Activated T-helper 17 cell treated with anti-CD3 and anti-CD28 coated beads, Interleukin-2, amount 50 U/mL, for 72 hours (primary cell): ENCODE data around the gene MVD. TPM values are rescaled to one million over a fixed set of nuclear protein-coding genes. Genes with fewer than 3 reads are reported as not detected.

ENCODE experiments used
- ATAC-seq: fragments of 150-1000 bp; cut with Tn5 transposase; replicated peaks from 2 replicates; pipeline ENCODE4 v1.10.0; 2021; ENCODE audit warnings: mild to moderate bottlenecking, moderate library complexity
- H3K27ac Mint-ChIP-seq: one replicate; pipeline ENCODE4 v1.8.0; 2022; ENCODE audit warnings: mixed read lengths
- H3K27me3 Mint-ChIP-seq: one replicate; pipeline ENCODE4 v1.8.0; 2022; ENCODE audit warnings: mixed read lengths
- H3K36me3 Mint-ChIP-seq: one replicate; pipeline ENCODE4 v1.8.0; 2022; ENCODE audit warnings: low read depth, mild to moderate bottlenecking, mixed read lengths
- H3K4me1 Mint-ChIP-seq: one replicate; pipeline ENCODE4 v1.8.0; 2022; ENCODE audit warnings: mixed read lengths
- H3K4me3 Mint-ChIP-seq: one replicate; pipeline ENCODE4 v1.8.0; 2022; ENCODE audit warnings: mild to moderate bottlenecking, mixed read lengths
- H3K9me3 Mint-ChIP-seq: one replicate; pipeline ENCODE4 v1.8.0; 2022; ENCODE audit warnings: mixed read lengths
- total RNA-seq, 2 donors: library from RNA; stranded (reverse); gene quantifications; one replicate each; pipeline ENCODE4 v1.2.3, GENCODE V29; 2022

The MVD gene
- total RNA-seq, 2 donors from 2014 or later, result 84.3 to 93.2 TPM

- Mint-ChIP-seq H3K9me3 (no peaks in the 10 kb centered on the region), H3K27me3 (no peaks in the 10 kb centered on the region), H3K4me3 (no peak overlapping the region), H3K4me1 (no peaks in the 10 kb centered on the region), H3K27ac (no peak overlapping the region), H3K36me3 (peaks cover 92% of the 10 kb centered on the region)
- ATAC-seq, result no peak
Measured at GRCh38 chr16:88627531-88628411, 35.1 kb downstream of the MVD start.

- no peaks in the 10 kb centered on the region for H3K4me1 Mint-ChIP-seq
- H3K27me3 Mint-ChIP-seq, result no peaks in the 10 kb centered on the region
- no peak overlapping the region for H3K27ac Mint-ChIP-seq
- ATAC-seq, result no peak
- no peak overlapping the region for H3K4me3 Mint-ChIP-seq
- no peaks in the 10 kb centered on the region for H3K9me3 Mint-ChIP-seq
- peaks cover 95% of the 10 kb centered on the region for H3K36me3 Mint-ChIP-seq
Measured at GRCh38 chr16:88626646-88627045, 36.2 kb downstream of the MVD start.

- Mint-ChIP-seq H3K9me3 (no peaks in the 10 kb centered on the region), H3K4me1 (no peaks in the 10 kb centered on the region), H3K4me3 (peak overlapping the region; percentile 69), H3K27ac (peak overlapping the region; percentile 77), H3K36me3 (peaks cover 92% of the 10 kb centered on the region), H3K27me3 (no peaks in the 10 kb centered on the region)
- ATAC-seq, result peak; percentile 90
Measured at GRCh38 chr16:88624977-88625576, 37.8 kb downstream of the MVD start.

- peaks cover 92% of the 10 kb centered on the region for H3K36me3 Mint-ChIP-seq
- peaks cover 6% of the 10 kb centered on the region for H3K4me1 Mint-ChIP-seq
- no peak for ATAC-seq
- no peak overlapping the region for H3K4me3 Mint-ChIP-seq
- no peaks in the 10 kb centered on the region for H3K9me3 Mint-ChIP-seq
- H3K27me3 Mint-ChIP-seq, result no peaks in the 10 kb centered on the region
- H3K27ac Mint-ChIP-seq, result no peak overlapping the region
Measured at GRCh38 chr16:88624481-88624880, 38.4 kb downstream of the MVD start.

- Mint-ChIP-seq H3K27ac (peak overlapping the region; percentile 72), H3K4me1 (peaks cover 6% of the 10 kb centered on the region), H3K36me3 (peaks cover 92% of the 10 kb centered on the region), H3K9me3 (no peaks in the 10 kb centered on the region), H3K4me3 (no peak overlapping the region), H3K27me3 (no peaks in the 10 kb centered on the region)
- ATAC-seq, result no peak
Measured at GRCh38 chr16:88623858-88624257, 39.0 kb downstream of the MVD start.

- no peak for ATAC-seq
- H3K4me1 Mint-ChIP-seq, result peaks cover 6% of the 10 kb centered on the region
- no peak overlapping the region for H3K4me3 Mint-ChIP-seq
- no peaks in the 10 kb centered on the region for H3K27me3 Mint-ChIP-seq
- H3K9me3 Mint-ChIP-seq, result no peaks in the 10 kb centered on the region
- peaks cover 87% of the 10 kb centered on the region for H3K36me3 Mint-ChIP-seq
- H3K27ac Mint-ChIP-seq, result peak overlapping the region; percentile 72
Measured at GRCh38 chr16:88622866-88623265, 40.0 kb downstream of the MVD start.

GRCh38 chr16:88622125-88622524 lies 40.8 kb downstream of the MVD start:
- H3K36me3 Mint-ChIP-seq, result peaks cover 80% of the 10 kb centered on the region
- no peak overlapping the region for H3K4me3 Mint-ChIP-seq
- peak overlapping the region; percentile 43 for H3K27ac Mint-ChIP-seq
- no peaks in the 10 kb centered on the region for H3K27me3 Mint-ChIP-seq
- H3K4me1 Mint-ChIP-seq, result peaks cover 6% of the 10 kb centered on the region
- ATAC-seq, result no peak
- no peaks in the 10 kb centered on the region for H3K9me3 Mint-ChIP-seq

- Mint-ChIP-seq H3K36me3 (peaks cover 64% of the 10 kb centered on the region), H3K4me1 (peaks cover 9% of the 10 kb centered on the region), H3K9me3 (no peaks in the 10 kb centered on the region), H3K27ac (peak overlapping the region; percentile 92), H3K4me3 (peak overlapping the region; percentile 75), H3K27me3 (no peaks in the 10 kb centered on the region)
- peak; percentile 90 for ATAC-seq
Measured at GRCh38 chr16:88619859-88620815, 42.8 kb downstream of the MVD start.

- Mint-ChIP-seq H3K36me3 (peaks cover 63% of the 10 kb centered on the region), H3K27ac (peak overlapping the region; percentile 92)
Measured at GRCh38 chr16:88618956-88619667, 43.8 kb downstream of the MVD start.

GRCh38 chr16:88618182-88618955 lies 44.5 kb downstream of the MVD start:
- ATAC-seq, result no peak
- Mint-ChIP-seq H3K4me1 (peaks cover 11% of the 10 kb centered on the region), H3K27ac (peak overlapping the region; percentile 92), H3K9me3 (no peaks in the 10 kb centered on the region), H3K36me3 (peaks cover 63% of the 10 kb centered on the region), H3K4me3 (no peak overlapping the region), H3K27me3 (no peaks in the 10 kb centered on the region)

More at GRCh38 chr16:88618956-88619667, 43.8 kb downstream of the MVD start:
- Mint-ChIP-seq H3K9me3 (no peaks in the 10 kb centered on the region), H3K4me1 (peaks cover 11% of the 10 kb centered on the region), H3K27me3 (no peaks in the 10 kb centered on the region), H3K4me3 (peak overlapping the region; percentile 75)
- no peak for ATAC-seq

- no peak for ATAC-seq
- peak overlapping the region; percentile 92 for H3K27ac Mint-ChIP-seq
Measured at GRCh38 chr16:88617268-88618031, 45.4 kb downstream of the MVD start.

GRCh38 chr16:88616736-88617135 lies 46.2 kb downstream of the MVD start:
- Mint-ChIP-seq H3K9me3 (no peaks in the 10 kb centered on the region), H3K4me1 (peaks cover 16% of the 10 kb centered on the region)
- no peak for ATAC-seq

More at GRCh38 chr16:88617268-88618031, 45.4 kb downstream of the MVD start:
- peaks cover 16% of the 10 kb centered on the region for H3K4me1 Mint-ChIP-seq
- peaks cover 63% of the 10 kb centered on the region for H3K36me3 Mint-ChIP-seq
- H3K27me3 Mint-ChIP-seq, result no peaks in the 10 kb centered on the region
- H3K4me3 Mint-ChIP-seq, result no peak overlapping the region
- no peaks in the 10 kb centered on the region for H3K9me3 Mint-ChIP-seq

More at GRCh38 chr16:88616736-88617135, 46.2 kb downstream of the MVD start:
- Mint-ChIP-seq H3K27me3 (no peaks in the 10 kb centered on the region), H3K4me3 (no peak overlapping the region), H3K36me3 (peaks cover 62% of the 10 kb centered on the region), H3K27ac (peak overlapping the region; percentile 71)
